ENCODE results near the gene GALP.
"Not testable (repeated sequence)": the region's sequence is repeated elsewhere in the genome, so short reads cannot be mapped to it uniquely, and the experiment has no call there.

The GALP gene

GRCh38 chr19:56189785-56190184, 14.0 kb downstream of the GALP start:
- Histone ChIP-seq H3K27ac (ENCODE audit: low read depth, low read length, severe bottlenecking) (no peak overlapping the region), H3K9me3 (ENCODE audit: control insufficient read depth, low read length) (no peaks in the 10 kb centered on the region), H3K36me3 (ENCODE audit: control insufficient read depth, insufficient read depth, low read length) (no peaks in the 10 kb centered on the region), H3K4me3 (ENCODE audit: extremely low read depth, insufficient read depth, low read length, poor library complexity, severe bottlenecking) (no peak overlapping the region), H3K4me1 (ENCODE audit: control insufficient read depth, insufficient read depth, low read length, poor library complexity, severe bottlenecking) (no peaks in the 10 kb centered on the region)
- 77 to 83% methylated on average over 15 to 17 of the region's 17 CpGs for WGBS, 2 experiments (ENCODE audit: insufficient coverage in 2 of 2)

DNA sequence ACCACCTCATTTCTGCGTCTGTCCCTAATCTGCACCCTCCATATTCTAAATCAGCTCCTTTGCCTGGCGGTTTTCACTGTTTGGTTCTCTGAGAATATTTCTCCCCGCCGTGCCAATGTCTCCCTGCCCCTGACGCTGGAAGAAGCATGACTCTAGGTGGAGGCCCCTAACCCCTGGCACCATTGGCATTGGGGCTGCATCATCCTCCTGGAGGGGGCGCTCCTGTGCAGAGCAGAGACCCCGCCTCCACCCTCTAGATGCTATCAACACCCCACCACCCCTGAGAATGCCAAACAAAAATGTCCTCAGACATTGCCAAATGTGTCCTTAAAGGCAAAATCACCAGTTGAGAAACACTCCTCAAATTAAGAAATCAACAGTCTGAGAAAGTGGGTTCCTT, 15.3 kb downstream of the GALP start:
- Histone ChIP-seq H3K9me3 (ENCODE audit: control insufficient read depth, low read length) (no peaks in the 10 kb centered on the region), H3K27ac (ENCODE audit: low read depth, low read length, severe bottlenecking) (no peak overlapping the region), H3K4me3 (ENCODE audit: extremely low read depth, insufficient read depth, low read length, poor library complexity, severe bottlenecking) (no peak overlapping the region), H3K36me3 (ENCODE audit: control insufficient read depth, insufficient read depth, low read length) (no peaks in the 10 kb centered on the region), H3K4me1 (ENCODE audit: control insufficient read depth, insufficient read depth, low read length, poor library complexity, severe bottlenecking) (no peaks in the 10 kb centered on the region)
- WGBS, 2 experiments (ENCODE audit: insufficient coverage in 2 of 2), result 76 to 90% methylated on average over 4 to 7 of the region's 7 CpGs

GRCh38 chr19:56191711-56192110, 15.9 kb downstream of the GALP start:
- WGBS, 2 experiments (ENCODE audit: insufficient coverage in 2 of 2), result 82 to 95% methylated on average over 9 to 10 of the region's 10 CpGs
- H3K27ac ChIP-seq (ENCODE audit: low read depth, low read length, severe bottlenecking), result no peak overlapping the region
- no peaks in the 10 kb centered on the region for H3K36me3 ChIP-seq (ENCODE audit: control insufficient read depth, insufficient read depth, low read length)
- no peak overlapping the region for H3K4me3 ChIP-seq (ENCODE audit: extremely low read depth, insufficient read depth, low read length, poor library complexity, severe bottlenecking)
- H3K9me3 ChIP-seq (ENCODE audit: control insufficient read depth, low read length), result no peaks in the 10 kb centered on the region
- H3K4me1 ChIP-seq (ENCODE audit: control insufficient read depth, insufficient read depth, low read length, poor library complexity, severe bottlenecking), result no peaks in the 10 kb centered on the region

DNA sequence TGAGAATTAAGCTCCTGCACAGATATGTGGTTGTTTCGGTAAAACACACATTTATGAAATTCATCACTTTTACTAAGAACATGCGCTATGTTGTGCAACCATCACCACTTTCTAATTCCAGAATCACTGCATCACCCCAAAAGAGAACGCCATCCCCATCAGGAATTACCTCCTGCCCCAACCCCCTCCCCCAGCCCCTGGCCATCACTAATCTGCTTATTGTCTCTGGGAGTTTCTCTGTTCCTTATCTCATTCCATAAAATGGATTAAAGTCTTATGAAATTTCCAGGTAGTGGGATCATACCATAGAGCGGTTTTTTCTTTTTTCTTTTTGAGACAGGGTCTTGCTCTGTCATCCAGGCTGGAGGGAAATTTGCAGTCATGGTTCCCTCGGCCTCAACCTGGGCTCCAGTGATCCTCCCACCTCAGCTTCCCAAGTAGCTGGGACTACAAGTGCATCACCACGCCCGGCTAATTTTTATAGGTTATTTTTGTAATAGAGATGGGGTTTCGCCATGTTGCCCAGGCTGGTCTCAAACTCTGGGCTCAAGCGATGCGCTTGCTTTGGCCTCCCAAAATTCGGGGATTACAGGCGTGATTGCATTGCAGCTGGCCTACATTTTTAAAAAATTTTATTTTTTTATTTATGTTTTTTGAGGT, 18.3 kb downstream of the GALP start:
- H3K4me1 ChIP-seq (ENCODE audit: control insufficient read depth, insufficient read depth, low read length, poor library complexity, severe bottlenecking), result no peaks in the 10 kb centered on the region
- no peak overlapping the region for H3K27ac ChIP-seq (ENCODE audit: low read depth, low read length, severe bottlenecking)
- H3K36me3 ChIP-seq (ENCODE audit: control insufficient read depth, insufficient read depth, low read length), result no peaks in the 10 kb centered on the region
- H3K4me3 ChIP-seq (ENCODE audit: extremely low read depth, insufficient read depth, low read length, poor library complexity, severe bottlenecking), result no peak overlapping the region
- 82 to 83% methylated on average over 7 of the region's 12 CpGs for WGBS, 2 experiments (ENCODE audit: insufficient coverage in 2 of 2)
- H3K9me3 ChIP-seq (ENCODE audit: control insufficient read depth, low read length), result no peaks in the 10 kb centered on the region

- 76 to 95% methylated on average over 19 to 20 of the region's 23 CpGs for WGBS, 2 experiments (ENCODE audit: insufficient coverage in 2 of 2)
- H3K9me3 ChIP-seq (ENCODE audit: control insufficient read depth, low read length); H3K27ac ChIP-seq (ENCODE audit: low read depth, low read length, severe bottlenecking): not testable (repeated sequence)
These were observed 21.8 kb downstream of the GALP start, which contains the start of gene ZSCAN5B for GRCh38 chr19:56197646-56198045. ZSCAN5B (minus strand) TSS chr19:56197783; CDS start chr19:56193052, 4,731 bp downstream.

DNA sequence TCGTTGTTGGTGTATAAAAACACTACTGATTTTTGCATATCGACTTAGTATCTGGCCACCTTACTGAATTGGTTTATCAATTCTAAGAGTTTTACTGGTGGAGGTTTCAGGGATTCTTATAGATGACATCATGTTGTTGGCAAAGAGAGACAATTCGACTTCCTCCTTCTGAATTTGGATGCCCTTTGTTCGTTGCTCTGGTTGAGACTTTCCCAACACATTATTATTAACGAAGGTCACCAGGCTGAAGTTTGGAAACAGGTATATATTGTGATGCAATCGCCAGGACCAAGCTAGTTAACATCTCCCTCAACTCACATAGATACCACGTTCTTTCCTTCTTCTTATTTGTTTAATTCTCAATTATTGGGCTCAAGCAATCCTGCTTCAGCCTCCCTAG, 23.9 kb downstream of the GALP start:
- Histone ChIP-seq H3K27ac (ENCODE audit: low read depth, low read length, severe bottlenecking) (no peak overlapping the region), H3K4me1 (ENCODE audit: control insufficient read depth, insufficient read depth, low read length, poor library complexity, severe bottlenecking) (no peaks in the 10 kb centered on the region), H3K4me3 (ENCODE audit: extremely low read depth, insufficient read depth, low read length, poor library complexity, severe bottlenecking) (no peak overlapping the region), H3K9me3 (ENCODE audit: control insufficient read depth, low read length) (no peaks in the 10 kb centered on the region), H3K36me3 (ENCODE audit: control insufficient read depth, insufficient read depth, low read length) (no peaks in the 10 kb centered on the region)
- 54 to 56% methylated on average over 3 to 4 of the region's 7 CpGs for WGBS, 2 experiments (ENCODE audit: insufficient coverage in 2 of 2)

More at GRCh38 chr19:56197646-56198045, 21.8 kb downstream of the GALP start, which contains the start of gene ZSCAN5B:
- H3K4me3 ChIP-seq (ENCODE audit: extremely low read depth, insufficient read depth, low read length, poor library complexity, severe bottlenecking); H3K36me3 ChIP-seq (ENCODE audit: control insufficient read depth, insufficient read depth, low read length); H3K4me1 ChIP-seq (ENCODE audit: control insufficient read depth, insufficient read depth, low read length, poor library complexity, severe bottlenecking): not testable (repeated sequence)

DNA sequence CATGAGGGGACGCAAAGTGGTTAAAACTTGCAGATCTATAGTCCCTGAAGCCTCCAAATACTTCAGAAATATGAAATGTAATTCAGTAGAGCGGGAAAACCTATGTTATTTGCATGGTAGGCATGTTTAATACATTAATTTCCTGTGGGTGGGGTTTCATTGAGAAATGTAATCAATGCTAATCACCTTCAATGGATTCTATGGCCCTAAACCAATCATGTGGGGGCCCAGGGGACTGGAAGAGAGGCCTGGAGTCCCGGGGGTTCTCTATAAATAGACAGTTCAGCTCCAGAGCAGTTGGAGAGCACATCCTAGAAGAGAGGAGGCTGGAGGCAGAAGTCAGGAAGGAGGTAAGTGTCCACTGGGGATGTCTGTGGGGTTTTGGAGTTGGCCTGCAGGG, 26.2 kb downstream of the GALP start, which contains the start of gene ZSCAN5C:
Gene ZSCAN5C, plus strand, starts transcription at position 301 of the 400 bp plus-strand sequence. CDS start 3,641 bp downstream, outside the sequence.
- WGBS, 2 experiments (ENCODE audit: insufficient coverage in 2 of 2), result 55 to 78% methylated on average over 2 to 3 of the region's 3 CpGs
- no peak within 1 kb of the TSS for H3K4me3 ChIP-seq (ENCODE audit: extremely low read depth, insufficient read depth, low read length, poor library complexity, severe bottlenecking)
- H3K36me3 ChIP-seq (ENCODE audit: control insufficient read depth, insufficient read depth, low read length), result no peaks in the 10 kb centered on the region

DNA sequence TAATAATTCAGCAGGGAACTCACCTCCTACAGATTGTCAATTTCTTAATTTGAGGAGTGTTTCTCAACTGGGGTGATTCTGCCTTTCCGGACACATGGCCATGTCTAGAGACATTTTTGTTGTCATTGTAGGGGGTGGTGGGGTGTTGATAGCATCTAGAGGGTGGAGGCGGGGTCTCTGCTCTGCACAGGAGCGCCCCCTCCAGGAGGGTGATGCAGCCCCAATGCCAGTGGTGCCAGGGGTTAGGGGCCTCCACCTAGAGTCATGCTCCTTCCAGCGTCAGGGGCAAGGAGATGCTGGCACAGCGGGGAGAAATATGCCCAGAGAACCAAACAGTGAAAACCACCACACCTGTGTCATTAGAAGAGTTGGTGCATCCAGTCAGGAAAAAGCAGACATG, 31.8 kb downstream of the GALP start:
- WGBS, 2 experiments (ENCODE audit: insufficient coverage in 2 of 2), result 91% methylated on average over 2 of the region's 5 CpGs; no CpG with 5 or more reads in 1 of the 2 experiments

More for the DNA sequence above, 26.2 kb downstream of the GALP start, which contains the start of gene ZSCAN5C:
- Histone ChIP-seq H3K4me1 (ENCODE audit: control insufficient read depth, insufficient read depth, low read length, poor library complexity, severe bottlenecking) (no peaks in the 10 kb centered on the region), H3K27ac (ENCODE audit: low read depth, low read length, severe bottlenecking) (no peak within 1 kb of the TSS), H3K9me3 (ENCODE audit: control insufficient read depth, low read length) (no peaks in the 10 kb centered on the region)

DNA sequence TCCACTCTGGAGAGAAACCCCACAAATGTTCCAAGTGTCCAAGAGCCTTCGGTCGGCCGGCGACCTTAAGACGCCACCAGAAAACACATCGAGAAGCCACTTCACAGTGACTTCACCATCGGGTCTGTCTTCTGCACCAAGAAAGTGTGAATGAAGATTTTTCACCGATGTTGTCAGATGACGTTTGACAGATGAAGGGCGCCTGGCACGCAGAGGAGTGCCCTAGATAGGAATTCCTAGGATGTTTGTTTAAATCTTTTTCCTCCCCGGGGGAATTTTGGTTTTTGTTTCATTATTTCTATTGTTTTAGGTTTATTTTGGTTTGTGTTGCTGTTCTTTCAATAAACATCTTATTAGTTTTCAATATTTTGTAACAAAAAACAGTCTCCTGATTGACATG, 33.3 kb downstream of the GALP start:
- H3K27ac ChIP-seq (ENCODE audit: low read depth, low read length, severe bottlenecking), result no peak overlapping the region
- 94 to 96% methylated on average over 6 to 11 of the region's 12 CpGs for WGBS, 2 experiments (ENCODE audit: insufficient coverage in 2 of 2)

More for the DNA sequence above, 31.8 kb downstream of the GALP start:
- not testable (repeated sequence) for H3K4me3 ChIP-seq (ENCODE audit: extremely low read depth, insufficient read depth, low read length, poor library complexity, severe bottlenecking); H3K36me3 ChIP-seq (ENCODE audit: control insufficient read depth, insufficient read depth, low read length); H3K27ac ChIP-seq (ENCODE audit: low read depth, low read length, severe bottlenecking); H3K9me3 ChIP-seq (ENCODE audit: control insufficient read depth, low read length); H3K4me1 ChIP-seq (ENCODE audit: control insufficient read depth, insufficient read depth, low read length, poor library complexity, severe bottlenecking)

GRCh38 chr19:56210036-56210435, 34.2 kb downstream of the GALP start:
- not testable (repeated sequence) for H3K36me3 ChIP-seq (ENCODE audit: control insufficient read depth, insufficient read depth, low read length); H3K9me3 ChIP-seq (ENCODE audit: control insufficient read depth, low read length); H3K4me3 ChIP-seq (ENCODE audit: extremely low read depth, insufficient read depth, low read length, poor library complexity, severe bottlenecking); H3K27ac ChIP-seq (ENCODE audit: low read depth, low read length, severe bottlenecking); H3K4me1 ChIP-seq (ENCODE audit: control insufficient read depth, insufficient read depth, low read length, poor library complexity, severe bottlenecking)
- 89 to 100% methylated on average over 1 to 5 of the region's 9 CpGs for WGBS, 2 experiments (ENCODE audit: insufficient coverage in 2 of 2)

More for the DNA sequence above, 33.3 kb downstream of the GALP start:
- Histone ChIP-seq H3K4me3 (ENCODE audit: extremely low read depth, insufficient read depth, low read length, poor library complexity, severe bottlenecking) (no peak overlapping the region), H3K36me3 (ENCODE audit: control insufficient read depth, insufficient read depth, low read length) (no peaks in the 10 kb centered on the region), H3K4me1 (ENCODE audit: control insufficient read depth, insufficient read depth, low read length, poor library complexity, severe bottlenecking) (no peaks in the 10 kb centered on the region), H3K9me3 (ENCODE audit: control insufficient read depth, low read length) (no peaks in the 10 kb centered on the region)

- H3K36me3 ChIP-seq (ENCODE audit: control insufficient read depth, insufficient read depth, low read length), result no peaks in the 10 kb centered on the region
- no peak overlapping the region for H3K4me3 ChIP-seq (ENCODE audit: extremely low read depth, insufficient read depth, low read length, poor library complexity, severe bottlenecking)
- no peaks in the 10 kb centered on the region for H3K4me1 ChIP-seq (ENCODE audit: control insufficient read depth, insufficient read depth, low read length, poor library complexity, severe bottlenecking)
- H3K27ac ChIP-seq (ENCODE audit: low read depth, low read length, severe bottlenecking), result no peak overlapping the region
- WGBS, 2 experiments (ENCODE audit: insufficient coverage in 2 of 2), result 70 to 82% methylated on average over 3 to 4 of the region's 4 CpGs
- no peaks in the 10 kb centered on the region for H3K9me3 ChIP-seq (ENCODE audit: control insufficient read depth, low read length)
These were observed 35.9 kb downstream of the GALP start for GRCh38 chr19:56211718-56212117.
